HepG2 (cell line): ENCODE measurements around the gene PDE3A.

Experiments
- CBX2 ChIP-seq, 2 experiments: fragments of 200-600 bp in 1 of 2; sonication (generic); formaldehyde crosslinking in 1 of 2; IDR thresholded peaks; 2 replicates each; pipeline versions ENCODE4 v1.7.0 to v1.8.1; 2018 to 2022; ENCODE audit warnings: low read depth in 2 of 2, low read length in 1 of 2, mild to moderate bottlenecking in 1 of 2, missing genetic modification reagents in 1 of 2
- GABPB1 ChIP-seq: IDR thresholded peaks from 2 replicates; pipeline ENCODE4 v1.6.1; 2016; ENCODE audit warnings: mild to moderate bottlenecking, missing genetic modification reagents, moderate library complexity, missing compliant biosample characterization
- JUNB ChIP-seq: sonication (generic); formaldehyde crosslinking; IDR thresholded peaks from 2 replicates; pipeline ENCODE4 v1.8.0; 2022; ENCODE audit warnings: missing genetic modification reagents, mild to moderate bottlenecking, borderline replicate concordance
- RBFOX2 ChIP-seq: fragments of 200-400 bp; formaldehyde crosslinking; IDR thresholded peaks from 2 replicates; pipeline ENCODE4 v1.6.1; 2017; ENCODE audit warnings: low read depth, mild to moderate bottlenecking, low read length
- TBP ChIP-seq: sonication (generic); formaldehyde crosslinking; IDR thresholded peaks from 2 replicates; pipeline ENCODE4 v1.5.0; 2020; ENCODE audit warnings: missing genetic modification reagents
- TF ChIP-seq, protein P1 (sequence below): IDR thresholded peaks from 2 replicates; pipeline ENCODE4 v1.6.1; 2012; ENCODE audit warnings: inconsistent platforms
- TF ChIP-seq, protein P2 (sequence below): sonication (generic); formaldehyde crosslinking; IDR thresholded peaks from 2 replicates; pipeline ENCODE4 v1.5.1; 2020; ENCODE audit warnings: missing genetic modification reagents, mild to moderate bottlenecking, borderline replicate concordance
- TF ChIP-seq, protein P3 (sequence below): sonication (generic); formaldehyde crosslinking; conservative IDR thresholded peaks from 2 replicates; pipeline ENCODE4 v1.4.0; 2020; ENCODE audit warnings: missing genetic modification reagents
- TF ChIP-seq, protein P4 (sequence below): sonication (generic); formaldehyde crosslinking; IDR thresholded peaks from 2 replicates; pipeline ENCODE4 v1.4.0; 2020; ENCODE audit warnings: mild to moderate bottlenecking, missing genetic modification reagents, borderline replicate concordance

DNA sequence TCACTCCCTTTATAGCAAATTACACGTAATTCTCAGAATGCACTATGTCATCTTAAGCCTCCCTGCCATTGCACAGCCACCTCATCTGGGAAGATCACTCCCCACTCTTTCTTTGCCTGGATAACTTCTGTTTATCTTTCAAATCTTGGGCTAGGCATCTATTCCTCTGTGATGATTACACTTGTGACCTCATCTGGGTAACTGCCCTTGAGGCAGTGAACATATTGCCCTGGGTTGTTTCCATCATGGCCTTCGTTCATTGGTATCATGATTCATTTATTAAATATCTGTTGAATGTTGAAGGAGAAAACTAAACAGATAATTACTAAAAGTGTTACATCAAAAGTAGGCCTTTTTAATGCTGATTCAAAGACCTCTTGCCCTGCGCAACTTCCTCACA, 26.2 kb upstream of the PDE3A start:
- TF ChIP-seq RBFOX2 (no peak), CBX2 (IDR thresholded peaks at IDR 0.05; ENCODE audit: low read depth, low read length) (no peak), CBX2 (CRISPR knock-in tag; IDR thresholded peaks at IDR 0.05; ENCODE audit: low read depth) (no peak), JUNB (CRISPR knock-in tag) (no peak), TBP (CRISPR knock-in tag) (no peak), GABPB1 (CRISPR knock-in tag) (no peak)
- TF ChIP-seq, protein P1, sequence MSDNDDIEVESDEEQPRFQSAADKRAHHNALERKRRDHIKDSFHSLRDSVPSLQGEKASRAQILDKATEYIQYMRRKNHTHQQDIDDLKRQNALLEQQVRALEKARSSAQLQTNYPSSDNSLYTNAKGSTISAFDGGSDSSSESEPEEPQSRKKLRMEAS = no peak
- TF ChIP-seq, protein P2, sequence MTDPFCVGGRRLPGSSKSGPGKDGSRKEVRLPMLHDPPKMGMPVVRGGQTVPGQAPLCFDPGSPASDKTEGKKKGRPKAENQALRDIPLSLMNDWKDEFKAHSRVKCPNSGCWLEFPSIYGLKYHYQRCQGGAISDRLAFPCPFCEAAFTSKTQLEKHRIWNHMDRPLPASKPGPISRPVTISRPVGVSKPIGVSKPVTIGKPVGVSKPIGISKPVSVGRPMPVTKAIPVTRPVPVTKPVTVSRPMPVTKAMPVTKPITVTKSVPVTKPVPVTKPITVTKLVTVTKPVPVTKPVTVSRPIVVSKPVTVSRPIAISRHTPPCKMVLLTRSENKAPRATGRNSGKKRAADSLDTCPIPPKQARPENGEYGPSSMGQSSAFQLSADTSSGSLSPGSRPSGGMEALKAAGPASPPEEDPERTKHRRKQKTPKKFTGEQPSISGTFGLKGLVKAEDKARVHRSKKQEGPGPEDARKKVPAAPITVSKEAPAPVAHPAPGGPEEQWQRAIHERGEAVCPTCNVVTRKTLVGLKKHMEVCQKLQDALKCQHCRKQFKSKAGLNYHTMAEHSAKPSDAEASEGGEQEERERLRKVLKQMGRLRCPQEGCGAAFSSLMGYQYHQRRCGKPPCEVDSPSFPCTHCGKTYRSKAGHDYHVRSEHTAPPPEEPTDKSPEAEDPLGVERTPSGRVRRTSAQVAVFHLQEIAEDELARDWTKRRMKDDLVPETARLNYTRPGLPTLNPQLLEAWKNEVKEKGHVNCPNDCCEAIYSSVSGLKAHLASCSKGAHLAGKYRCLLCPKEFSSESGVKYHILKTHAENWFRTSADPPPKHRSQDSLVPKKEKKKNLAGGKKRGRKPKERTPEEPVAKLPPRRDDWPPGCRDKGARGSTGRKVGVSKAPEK (CRISPR knock-in tag) = no peak
- TF ChIP-seq, protein P3, sequence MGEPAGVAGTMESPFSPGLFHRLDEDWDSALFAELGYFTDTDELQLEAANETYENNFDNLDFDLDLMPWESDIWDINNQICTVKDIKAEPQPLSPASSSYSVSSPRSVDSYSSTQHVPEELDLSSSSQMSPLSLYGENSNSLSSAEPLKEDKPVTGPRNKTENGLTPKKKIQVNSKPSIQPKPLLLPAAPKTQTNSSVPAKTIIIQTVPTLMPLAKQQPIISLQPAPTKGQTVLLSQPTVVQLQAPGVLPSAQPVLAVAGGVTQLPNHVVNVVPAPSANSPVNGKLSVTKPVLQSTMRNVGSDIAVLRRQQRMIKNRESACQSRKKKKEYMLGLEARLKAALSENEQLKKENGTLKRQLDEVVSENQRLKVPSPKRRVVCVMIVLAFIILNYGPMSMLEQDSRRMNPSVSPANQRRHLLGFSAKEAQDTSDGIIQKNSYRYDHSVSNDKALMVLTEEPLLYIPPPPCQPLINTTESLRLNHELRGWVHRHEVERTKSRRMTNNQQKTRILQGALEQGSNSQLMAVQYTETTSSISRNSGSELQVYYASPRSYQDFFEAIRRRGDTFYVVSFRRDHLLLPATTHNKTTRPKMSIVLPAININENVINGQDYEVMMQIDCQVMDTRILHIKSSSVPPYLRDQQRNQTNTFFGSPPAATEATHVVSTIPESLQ (CRISPR knock-in tag) = no peak
- TF ChIP-seq, protein P4, sequence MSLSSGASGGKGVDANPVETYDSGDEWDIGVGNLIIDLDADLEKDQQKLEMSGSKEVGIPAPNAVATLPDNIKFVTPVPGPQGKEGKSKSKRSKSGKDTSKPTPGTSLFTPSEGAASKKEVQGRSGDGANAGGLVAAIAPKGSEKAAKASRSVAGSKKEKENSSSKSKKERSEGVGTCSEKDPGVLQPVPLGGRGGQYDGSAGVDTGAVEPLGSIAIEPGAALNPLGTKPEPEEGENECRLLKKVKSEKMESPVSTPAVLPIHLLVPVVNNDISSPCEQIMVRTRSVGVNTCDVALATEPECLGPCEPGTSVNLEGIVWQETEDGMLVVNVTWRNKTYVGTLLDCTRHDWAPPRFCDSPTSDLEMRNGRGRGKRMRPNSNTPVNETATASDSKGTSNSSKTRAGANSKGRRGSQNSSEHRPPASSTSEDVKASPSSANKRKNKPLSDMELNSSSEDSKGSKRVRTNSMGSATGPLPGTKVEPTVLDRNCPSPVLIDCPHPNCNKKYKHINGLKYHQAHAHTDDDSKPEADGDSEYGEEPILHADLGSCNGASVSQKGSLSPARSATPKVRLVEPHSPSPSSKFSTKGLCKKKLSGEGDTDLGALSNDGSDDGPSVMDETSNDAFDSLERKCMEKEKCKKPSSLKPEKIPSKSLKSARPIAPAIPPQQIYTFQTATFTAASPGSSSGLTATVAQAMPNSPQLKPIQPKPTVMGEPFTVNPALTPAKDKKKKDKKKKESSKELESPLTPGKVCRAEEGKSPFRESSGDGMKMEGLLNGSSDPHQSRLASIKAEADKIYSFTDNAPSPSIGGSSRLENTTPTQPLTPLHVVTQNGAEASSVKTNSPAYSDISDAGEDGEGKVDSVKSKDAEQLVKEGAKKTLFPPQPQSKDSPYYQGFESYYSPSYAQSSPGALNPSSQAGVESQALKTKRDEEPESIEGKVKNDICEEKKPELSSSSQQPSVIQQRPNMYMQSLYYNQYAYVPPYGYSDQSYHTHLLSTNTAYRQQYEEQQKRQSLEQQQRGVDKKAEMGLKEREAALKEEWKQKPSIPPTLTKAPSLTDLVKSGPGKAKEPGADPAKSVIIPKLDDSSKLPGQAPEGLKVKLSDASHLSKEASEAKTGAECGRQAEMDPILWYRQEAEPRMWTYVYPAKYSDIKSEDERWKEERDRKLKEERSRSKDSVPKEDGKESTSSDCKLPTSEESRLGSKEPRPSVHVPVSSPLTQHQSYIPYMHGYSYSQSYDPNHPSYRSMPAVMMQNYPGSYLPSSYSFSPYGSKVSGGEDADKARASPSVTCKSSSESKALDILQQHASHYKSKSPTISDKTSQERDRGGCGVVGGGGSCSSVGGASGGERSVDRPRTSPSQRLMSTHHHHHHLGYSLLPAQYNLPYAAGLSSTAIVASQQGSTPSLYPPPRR (CRISPR knock-in tag) = no peak
